NCI-H82 (cell line): ENCODE data around the gene GJC1.

Experiments
- DNase-seq: peaks from one replicate; lab custom pipeline; 2025; lab: John Stamatoyannopoulos, UW

The GJC1 gene

DNA sequence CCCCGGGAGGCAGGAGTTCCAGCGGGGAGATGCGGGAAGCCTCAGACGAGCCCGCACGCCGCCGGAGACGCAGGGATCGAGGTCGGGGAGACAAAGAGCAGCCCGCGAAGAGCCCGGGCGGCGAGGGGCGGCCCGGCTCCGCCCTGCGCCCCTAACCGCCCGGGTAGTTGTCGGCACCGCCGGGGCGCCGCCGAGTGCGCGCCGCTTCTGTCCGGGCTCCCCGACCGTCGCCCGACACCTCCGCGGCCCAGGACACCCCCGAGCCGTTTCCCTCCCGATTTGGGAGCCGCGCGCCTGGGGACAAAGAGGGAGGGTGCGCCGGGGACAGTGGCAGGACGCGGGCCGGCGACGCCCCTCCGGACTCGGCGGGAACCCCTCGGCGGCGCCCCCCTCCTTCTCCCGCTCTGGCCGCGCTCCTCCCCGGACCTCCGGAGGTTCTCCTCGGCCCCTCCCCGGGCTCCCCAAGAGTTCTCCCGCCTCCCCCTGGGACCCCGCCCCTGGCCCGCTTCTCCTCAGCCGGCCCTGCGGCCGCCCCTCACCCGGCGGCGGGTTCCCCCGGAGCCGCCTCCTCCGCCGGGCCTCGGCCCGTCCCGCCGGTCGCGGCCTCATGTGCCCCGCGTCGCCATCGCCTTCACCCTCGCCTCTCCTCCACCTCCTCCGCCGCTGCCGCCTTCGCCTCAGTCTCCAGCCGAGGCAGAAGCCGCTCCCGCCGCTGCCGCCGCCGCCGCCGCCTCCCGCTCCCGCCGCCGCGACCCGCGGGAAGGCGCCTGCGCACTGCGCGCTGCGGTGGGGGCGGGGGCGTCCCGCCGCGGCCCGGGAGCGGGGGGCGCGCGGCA lies at the start of gene GJC1:
Gene GJC1, minus strand, starts transcription at position 765 of the 836 bp plus-strand sequence. CDS start 24,470 bp downstream, outside the sequence.
- peak; percentile 67 for DNase-seq

DNA sequence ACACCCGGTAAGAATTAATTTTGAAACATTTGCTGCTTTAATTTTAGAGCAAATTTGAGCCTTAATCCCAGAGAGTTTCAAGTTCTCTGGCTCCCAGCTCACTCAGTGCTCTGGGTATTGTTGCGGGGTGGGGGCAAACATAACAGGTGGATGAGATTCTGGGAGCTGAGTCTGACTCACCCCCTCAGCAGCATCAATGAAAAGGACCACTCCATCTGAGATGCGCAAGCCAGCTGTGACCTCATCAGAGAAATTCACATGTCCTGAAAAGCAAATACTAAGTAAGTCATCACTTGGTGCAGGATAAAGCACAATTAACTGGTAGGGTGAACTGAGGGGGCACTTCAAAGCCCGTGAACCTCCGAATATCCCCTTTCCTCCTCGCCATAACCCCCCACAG lies 49.3 kb upstream of the GJC1 start:
- no peak for DNase-seq

DNA sequence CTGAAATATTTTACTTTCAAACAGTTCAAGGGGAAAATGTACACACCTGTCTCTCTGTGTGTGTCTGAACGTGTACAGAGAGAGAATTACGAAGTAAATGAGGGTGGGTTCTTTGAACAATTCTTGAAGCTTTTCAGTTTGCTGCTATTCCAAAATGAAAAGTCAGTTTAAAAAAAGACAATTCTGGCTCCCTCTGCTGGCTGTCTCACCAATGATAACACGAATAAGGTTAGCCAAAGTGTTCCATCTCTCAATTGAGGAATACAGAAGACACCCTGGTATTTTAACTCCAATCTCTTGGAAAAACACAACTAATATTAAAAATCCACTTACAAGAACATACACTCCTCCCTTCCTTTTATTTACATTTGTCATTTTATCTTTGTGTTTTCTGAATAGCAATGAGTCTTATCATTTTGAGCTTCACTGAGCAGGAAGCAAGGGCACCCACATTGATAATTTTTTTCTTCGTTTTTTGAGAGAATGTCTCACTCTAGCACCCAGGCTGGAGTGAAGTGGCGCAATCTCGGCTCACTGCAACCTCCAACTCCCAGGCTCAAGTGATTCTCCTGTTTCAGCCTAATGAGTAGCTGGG lies 48.6 kb upstream of the GJC1 start:
- peak; percentile 63 for DNase-seq

DNA sequence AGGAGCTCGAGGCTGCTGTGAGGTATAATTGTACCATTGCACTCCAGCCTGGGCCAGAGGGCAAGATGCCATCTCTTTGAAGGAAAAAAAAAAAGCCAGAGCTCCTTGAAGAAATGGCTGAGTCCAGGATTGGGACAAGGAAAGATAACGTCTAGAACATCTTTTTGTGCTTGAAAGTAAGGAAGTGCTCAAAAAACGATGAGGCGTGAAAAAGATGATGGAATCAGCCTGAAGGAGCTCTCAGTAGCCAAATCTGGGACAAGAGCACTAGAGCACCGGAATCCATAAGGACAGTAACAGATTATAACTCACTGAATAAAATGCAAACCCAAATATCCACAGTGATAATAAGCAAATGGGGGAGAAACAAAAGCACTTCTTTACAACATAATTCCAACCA lies 47.0 kb upstream of the GJC1 start:
- no peak for DNase-seq

DNA sequence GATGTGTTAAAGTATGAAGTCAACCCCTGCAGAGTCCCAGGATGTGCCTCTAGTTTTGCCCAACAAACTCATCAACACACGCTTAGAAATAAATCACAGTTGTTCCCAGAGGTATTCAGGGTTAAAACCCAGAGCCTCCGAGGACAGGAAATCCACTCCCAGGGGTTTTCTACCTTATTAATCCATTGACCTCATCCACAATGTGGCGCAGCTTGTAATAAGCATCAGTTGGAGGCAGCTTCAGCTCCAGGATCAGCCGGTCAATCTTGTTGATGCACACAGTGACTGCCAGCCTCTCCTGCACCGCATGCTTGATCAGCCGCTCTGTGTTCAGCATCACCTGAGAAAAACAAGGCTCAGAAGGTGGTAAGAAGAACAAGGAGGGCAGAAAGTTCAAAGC lies 45.7 kb upstream of the GJC1 start:
- DNase-seq: peak; percentile 37

DNA sequence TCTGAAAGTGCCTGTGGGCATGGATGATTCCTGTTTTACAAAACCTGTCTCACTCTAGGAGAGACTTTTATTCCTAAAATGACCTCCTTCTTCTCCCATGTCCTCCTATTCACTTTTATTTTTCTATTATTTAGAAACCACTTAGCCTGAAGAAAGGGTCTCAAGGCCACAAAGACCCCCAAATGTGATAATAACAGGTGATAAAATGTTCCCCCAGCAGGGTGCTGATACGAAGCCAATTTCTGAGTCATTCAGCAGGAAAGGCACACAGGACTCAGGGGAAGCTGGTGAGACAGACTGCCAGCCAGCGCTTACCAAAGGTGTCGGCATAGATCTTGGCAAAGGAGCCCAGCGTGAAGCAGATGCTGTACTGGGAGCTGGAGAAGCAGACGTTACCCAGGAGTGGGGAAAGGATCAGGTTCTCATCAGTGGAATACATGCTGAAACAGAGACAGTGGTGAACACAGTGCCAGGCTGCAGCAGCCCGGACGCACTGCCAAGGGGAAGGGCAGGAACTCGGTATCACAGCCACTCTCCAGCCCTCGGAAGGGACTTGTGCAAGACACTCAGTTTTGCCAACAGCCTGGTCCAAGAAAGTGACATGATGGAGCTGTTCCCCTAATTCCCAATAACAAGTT lies 42.2 kb upstream of the GJC1 start:
- DNase-seq: no peak

DNA sequence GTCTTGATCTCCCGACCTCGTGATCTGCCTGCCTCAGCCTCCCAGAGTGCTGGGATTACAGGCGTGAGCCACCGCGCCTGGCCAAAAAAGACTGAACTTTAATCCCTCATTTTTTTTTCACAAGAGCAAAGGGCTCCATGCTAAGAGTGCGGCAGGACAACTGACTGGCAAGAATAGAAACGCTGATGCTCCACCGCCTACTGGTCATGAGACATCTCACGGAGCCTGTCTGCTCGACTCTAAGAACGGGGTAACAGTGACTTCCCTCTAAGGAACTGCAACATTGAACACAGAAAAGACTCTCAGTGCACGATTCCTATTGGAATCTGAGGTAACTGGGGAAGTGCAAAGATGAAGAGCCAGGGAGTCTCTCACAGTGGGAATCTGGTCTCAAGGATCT lies 41.5 kb upstream of the GJC1 start:
- no peak for DNase-seq

DNA sequence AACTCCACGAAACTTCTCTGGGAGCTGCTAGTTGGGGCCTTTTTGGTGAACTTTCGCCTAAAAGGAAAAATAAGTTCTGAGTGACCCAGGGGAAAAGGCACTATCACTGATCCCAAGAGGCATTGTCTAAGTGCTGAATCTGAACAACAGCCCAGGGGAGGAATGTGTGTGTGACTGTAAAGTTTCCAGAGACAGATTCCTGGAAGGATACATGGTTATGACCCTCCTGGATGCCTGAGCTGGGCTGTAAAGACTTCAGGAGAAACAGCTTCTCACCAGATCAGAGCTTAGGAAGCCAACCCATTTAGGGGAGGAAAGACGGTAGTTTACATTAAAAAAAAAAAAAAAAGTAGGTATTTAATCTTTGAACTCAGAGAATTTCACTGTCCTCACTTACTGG lies 37.8 kb upstream of the GJC1 start:
- DNase-seq: no peak

DNA sequence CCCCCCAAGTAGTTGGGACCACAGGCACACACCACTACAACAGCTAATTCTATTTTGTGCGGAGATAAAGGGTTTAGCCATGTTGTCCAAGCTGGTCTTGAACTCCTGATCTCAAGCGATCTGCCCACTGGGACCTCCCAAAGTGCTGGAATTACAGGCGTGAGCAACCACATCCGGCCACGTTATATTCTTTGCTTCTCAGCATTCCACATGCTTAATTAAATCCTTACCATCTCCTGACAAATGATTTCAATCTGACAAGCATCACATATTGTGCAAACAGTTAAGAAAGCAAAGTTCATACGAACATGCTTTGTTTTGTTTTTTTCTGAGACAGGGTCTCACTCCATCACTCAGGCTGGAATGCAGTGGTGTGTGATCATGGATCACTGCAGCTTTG lies 35.8 kb upstream of the GJC1 start:
- DNase-seq: no peak

DNA sequence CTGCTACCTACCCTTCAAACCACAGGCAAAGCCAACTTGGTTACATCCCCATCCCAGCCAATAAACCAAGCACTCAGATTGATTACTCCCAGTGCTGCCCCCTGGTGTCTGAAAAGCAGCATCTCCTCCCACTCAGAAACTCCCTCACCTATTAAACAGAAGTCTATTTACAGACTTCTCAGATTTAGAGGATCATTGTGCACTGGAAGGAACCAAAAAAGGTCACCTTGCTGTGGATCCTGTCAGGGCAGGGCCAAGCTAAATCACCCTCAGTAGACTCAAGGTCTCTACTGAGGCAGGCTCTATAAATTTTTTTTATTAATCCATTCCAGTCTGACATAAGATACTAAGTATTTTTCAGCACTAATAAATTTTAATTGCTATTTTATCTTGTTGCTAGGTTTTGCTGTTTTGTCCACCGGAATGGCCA lies 35.2 kb upstream of the GJC1 start:
- DNase-seq: peak; percentile 91

DNA sequence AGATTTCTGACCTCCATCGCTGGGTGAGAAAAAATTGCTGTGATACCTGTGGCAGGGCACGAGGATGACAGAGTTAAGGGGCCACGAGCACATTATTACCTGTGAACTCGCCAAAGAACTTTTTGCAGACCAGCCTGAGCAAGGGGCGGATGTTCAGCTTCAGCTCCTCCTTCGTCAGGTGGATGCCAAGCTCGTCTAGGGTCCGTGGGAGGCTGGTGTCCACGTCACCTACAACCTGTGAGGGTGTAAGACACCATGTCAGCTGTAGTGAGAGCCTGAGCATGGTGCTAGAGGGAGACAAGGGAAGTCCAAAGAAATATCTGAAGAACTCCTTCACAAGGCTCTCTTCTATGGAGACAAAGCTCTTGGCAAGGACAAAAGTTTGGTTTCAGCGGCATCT lies 34.7 kb upstream of the GJC1 start:
- DNase-seq: no peak

DNA sequence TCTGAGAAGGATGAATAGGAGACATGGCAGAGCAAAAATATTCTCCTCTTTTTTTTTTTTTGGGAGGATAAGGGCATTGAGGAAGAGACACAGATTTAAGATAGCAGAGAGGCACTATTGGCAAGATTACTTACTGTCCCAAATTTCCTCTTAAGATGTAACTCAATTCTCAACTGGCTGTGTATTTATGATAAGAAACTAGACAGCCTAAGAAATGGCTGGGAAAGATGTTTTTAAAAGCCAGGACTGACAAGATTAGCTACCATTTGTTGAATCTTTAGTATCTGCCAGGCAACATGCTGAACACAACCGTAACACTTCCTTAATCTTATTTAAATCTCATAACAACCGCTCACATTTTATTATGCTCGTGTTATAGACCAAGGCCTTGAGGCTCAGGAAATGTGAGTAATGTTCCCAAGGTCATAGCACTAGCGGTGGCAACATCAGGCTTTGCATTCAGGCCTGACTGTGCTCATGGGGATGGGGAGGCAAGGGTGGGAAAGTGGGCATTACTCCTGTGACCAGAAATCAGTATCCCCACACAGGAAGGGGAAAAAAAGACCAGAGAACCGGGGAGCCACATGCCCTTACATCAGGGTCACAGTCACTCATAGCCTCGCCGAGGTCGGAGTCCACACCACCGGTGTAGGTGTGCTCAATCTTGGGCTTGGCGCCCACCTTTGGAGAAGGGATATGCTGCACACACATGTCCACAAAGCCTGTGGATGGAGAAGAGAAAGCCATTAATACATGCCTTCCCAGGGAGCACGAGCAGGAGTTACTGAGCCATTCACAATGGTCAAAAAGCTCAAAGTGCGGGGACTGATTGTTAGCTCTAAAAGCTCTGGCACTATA lies 33.2 kb upstream of the GJC1 start:
- no peak for DNase-seq

DNA sequence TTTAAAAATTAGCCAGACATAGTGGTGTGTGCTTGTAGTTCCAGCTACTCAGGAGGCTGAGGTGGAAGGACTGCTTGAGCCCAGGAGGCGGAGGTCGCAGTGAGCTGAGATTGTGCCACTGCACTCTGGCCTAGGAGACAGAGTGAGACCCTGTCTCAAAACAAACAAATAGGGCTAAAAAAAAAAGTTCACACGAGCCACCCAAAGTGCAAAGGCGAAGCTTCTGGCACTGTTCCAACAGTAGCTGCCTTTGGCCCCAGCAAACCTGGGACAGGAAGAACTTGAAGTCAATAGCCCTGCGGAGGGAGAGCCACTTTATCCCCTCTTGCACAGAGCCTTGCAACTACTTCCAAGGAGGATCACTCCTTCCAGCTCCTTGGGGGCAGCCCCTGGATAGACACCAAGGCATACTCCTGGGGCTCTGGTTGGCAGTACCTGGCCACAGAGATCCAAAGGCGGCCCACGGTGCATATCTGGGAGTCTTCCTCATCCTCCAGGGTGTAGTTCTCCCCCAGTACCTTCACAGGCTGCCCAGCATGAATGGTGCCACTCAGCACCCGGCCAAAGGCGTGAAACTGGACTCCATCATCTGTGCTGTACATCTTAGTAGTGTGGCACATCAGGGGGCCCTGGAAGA lies 32.3 kb upstream of the GJC1 start:
- no peak for DNase-seq

DNA sequence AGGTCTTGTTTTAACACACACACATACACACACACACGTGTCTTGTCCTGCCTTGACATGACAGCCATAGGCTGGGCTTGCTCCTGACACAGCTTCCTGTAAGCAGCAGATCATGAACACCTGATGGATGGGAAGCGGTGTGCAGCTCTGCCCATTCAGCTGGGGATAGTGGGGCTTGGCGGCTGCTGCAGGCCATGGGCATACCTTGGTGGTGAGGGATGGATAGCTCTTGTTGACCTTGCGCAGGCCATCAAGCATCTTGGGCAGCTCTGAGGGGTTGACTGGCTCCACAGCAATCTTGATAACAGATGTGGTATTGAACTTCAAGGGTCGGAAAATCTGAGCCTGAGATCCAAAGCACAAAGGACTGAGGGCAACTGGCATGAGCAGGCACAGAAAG lies 29.6 kb upstream of the GJC1 start:
- DNase-seq: no peak

DNA sequence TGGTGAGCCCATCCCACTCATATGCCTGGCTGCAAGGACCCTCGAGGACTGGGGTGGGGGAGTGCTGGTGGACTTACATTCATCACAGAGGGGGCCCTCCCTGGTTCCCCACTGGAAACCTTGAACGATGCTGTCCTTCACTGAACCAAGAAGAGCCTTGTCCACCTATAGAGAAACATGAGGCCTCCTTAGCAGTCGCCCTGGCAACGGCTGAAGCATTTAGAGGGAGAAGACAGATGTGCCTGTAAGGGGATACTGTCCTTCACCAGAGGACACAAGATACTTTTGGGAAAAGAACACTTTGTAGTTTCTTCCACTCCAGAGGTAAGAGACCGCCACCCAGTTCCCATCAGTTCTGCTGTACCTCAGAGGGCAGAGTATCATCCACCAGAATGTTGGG lies 24.1 kb upstream of the GJC1 start:
- DNase-seq: no peak

DNA sequence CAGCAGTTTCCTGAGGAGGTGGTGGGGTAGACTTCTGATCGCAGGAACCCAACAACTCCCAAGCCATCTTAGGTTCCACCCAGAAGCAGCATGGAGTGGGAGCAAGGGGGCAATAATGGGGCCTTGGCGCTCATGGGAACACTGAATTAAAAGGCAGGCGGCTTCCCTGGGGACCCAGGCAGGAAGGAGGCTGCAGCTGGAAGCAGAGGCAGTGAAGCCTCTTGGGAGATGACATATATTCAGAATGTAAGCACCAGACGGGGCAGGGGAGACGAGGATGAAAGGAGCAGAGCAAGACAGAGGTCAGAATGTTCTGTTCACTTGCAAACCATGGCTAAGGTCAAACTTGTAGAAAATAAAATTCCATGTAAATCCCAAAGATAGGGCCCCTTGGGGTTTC lies 20.5 kb upstream of the GJC1 start:
- DNase-seq: no peak

DNA sequence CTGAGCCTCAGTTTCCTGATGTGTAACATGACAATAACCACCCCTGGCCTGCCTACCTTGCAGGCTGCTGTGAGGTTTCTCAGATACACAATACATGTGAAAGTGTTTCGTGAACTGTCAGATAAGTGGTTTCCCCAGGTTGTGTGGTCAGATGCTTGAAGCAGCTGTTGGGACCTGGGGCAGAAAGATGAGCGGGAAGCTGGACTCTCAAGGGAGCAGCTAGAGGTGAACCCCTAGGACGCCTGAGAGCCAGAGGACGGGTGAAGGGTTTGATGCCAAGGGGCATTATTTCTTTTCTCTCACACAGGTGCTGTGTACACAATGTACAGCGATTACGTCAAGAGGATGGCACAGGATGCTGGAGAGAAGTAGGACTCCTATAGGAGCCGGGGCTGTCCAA lies 19.9 kb upstream of the GJC1 start:
- DNase-seq: no peak

DNA sequence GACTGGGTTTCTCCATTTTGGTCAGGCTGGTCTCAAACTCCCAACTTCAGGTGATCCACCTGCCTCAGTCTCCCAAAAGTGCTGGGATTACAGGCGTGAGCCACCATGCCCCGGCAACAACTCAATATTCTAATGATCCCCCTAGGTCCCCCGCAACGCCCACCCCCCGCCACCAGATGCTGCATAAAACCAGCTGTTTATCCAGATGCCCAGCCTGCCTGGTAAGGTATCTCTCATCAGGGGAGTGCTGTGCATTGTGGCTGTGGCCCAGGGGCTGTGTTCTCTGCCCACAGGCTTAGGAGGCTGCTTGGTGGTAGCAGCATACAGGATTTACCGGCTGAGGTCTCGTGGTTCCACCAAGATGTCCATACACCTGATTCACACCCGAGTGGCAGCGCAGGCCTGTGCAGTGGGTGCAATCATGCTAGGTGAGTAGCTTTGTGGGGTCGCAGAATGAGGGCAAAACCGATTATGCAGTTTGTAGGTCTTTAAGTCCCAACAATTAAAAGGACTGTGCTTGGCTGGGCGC lies 18.9 kb upstream of the GJC1 start:
- DNase-seq: no peak

DNA sequence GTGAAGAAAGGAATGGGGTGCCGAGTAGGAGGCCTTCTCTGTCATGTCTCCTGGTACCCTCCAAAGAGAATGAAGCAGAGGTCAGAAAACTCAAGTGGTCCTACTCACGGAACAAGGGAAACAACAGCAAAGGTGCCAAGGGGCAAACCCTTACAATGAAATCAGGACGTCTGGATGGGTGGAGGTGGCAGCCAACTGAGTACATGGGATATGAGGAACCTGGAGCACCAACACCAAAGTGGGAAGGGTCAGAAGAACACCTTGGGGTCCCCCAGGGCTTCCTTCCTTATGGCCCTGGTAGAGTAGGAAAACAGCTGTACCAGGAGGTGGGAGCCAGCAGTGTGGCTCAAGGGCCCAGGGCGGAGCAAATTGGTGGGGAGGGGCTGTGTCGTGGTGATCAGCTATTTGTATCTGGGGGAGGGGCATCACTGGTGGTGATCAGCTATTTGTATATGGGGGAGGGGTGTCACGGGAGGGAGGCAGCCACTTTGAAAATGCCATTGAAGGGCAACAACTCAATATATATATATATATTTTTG lies 18.2 kb upstream of the GJC1 start:
- DNase-seq: no peak

DNA sequence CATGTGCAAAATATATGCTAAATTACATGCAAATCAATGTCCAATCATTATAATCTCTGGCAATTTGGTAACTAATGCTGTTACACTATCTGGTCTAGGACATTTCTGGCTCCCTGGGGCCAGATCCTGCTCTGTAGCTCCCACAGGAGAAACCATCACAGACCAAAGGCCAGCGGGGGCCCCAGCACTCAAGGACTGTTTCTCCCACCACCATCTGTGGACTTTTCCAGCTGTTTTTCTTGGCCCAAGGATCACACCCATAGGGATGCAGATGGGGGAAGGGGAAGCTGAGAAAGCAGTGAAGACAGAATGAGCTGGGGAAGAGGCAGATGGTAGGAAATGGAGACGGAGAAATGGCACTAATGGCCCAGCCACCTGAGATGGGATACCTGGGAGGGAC lies 17.5 kb upstream of the GJC1 start, which contains the start of gene HIGD1B:
Gene HIGD1B, plus strand, starts transcription at position 298 of the 400 bp plus-strand sequence. CDS start 270 bp downstream, outside the sequence.
- DNase-seq: no peak

DNA sequence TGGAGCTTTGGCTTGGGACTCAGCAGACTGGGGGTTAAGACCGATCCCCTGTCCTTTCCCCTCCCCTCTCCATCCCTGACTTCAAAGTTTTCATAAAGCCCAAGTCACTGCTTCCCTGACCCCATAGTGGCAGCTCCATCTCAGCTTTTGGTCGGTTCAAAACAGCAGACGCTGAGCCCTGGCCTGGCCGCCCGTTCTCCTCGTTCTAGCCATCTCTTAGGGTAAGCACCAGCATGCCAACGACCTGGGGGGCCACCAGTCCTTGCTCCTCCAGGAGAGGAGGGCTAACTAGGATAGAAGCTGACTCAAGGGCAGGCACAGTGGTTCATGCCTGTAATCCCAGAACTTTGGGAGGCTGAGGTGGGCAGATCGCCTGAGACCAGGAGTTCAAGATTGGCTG lies 16.1 kb upstream of the GJC1 start:
- no peak for DNase-seq
